HG03378 (cell line): ENCODE results near the gene PPM1H.

ENCODE experiments used
- ATAC-seq: cut with Tn5 transposase; IDR thresholded peaks from one replicate; pipeline ENCODE4 v1.9.1; 2021; ENCODE audit warnings: mild to moderate bottlenecking, moderate library complexity; ENCODE audit not compliant: unreplicated experiment

PPM1H gene

DNA sequence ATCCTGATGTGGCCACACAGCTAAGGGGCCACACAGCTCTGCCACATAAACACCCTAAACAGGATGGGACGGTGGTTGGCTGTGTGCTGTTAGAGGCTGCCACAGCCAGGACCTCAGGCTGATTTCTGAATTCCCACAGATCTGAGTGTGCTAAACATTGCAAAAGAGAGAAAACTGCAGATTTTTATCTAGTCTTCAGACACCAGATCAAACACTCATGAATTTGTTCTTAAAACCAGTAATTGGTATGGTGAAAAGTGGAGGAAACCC, 277.7 kb downstream of the PPM1H start:
- no peak for ATAC-seq

DNA sequence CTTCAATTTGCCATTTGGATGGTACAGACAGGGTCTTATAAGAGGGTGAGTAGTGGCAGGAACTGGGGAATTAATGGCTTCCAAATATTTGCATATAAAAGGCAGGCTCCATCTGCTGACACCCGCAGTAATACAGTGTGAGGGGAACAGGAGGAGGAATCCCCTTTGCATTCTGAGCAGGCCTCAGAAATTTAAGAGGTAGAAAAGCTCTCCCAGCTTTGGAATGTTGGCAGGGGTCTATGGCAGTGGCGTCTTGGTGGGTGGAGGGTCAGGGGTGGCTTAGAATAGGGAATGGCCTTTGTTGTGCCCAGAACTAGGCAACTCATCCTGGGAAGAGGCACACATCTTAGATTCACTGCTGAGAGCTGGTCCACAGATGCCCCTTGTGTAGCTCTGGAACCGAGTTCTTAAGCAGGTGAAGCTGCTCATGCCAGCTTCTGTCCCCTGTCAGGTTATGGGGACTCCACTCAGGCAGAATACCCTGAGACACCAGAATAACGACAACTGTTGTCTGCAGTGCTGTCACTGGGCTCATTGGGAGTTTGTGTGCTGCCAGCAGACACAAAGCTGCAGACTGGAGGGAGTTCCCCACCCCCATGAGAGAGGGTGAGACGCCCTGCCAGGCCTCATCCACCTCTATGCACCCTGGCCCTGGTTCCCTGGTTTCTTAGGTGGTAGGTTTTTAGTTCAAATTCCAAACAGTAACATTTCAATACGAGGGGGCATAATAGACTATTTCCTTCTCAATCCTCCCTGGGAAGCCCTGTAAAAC, 278.2 kb downstream of the PPM1H start:
- ATAC-seq = no peak

DNA sequence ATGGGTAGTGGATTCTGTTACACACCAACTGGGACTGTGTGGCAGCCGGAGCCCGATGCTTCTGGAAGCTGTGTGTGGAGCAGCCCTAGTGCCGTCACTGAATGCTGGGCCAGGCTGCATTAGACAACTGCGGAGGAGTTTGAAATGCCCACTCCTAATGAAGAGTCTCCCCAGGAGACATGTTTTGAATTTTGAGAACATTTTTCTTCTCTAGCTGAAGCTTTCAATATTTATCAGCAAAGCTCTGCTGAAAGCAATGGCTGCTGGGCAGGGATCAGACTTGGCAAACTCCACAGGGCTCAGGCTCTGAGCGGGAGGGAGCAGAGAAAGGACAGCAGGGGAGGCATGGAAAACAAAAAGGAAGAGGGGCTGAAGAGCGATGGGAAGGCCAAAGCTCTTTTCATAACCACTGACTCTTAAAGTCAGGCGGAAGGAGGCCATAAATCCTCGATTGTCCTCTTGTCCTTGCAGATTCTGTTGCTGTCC, 279.2 kb downstream of the PPM1H start:
- ATAC-seq = no peak

DNA sequence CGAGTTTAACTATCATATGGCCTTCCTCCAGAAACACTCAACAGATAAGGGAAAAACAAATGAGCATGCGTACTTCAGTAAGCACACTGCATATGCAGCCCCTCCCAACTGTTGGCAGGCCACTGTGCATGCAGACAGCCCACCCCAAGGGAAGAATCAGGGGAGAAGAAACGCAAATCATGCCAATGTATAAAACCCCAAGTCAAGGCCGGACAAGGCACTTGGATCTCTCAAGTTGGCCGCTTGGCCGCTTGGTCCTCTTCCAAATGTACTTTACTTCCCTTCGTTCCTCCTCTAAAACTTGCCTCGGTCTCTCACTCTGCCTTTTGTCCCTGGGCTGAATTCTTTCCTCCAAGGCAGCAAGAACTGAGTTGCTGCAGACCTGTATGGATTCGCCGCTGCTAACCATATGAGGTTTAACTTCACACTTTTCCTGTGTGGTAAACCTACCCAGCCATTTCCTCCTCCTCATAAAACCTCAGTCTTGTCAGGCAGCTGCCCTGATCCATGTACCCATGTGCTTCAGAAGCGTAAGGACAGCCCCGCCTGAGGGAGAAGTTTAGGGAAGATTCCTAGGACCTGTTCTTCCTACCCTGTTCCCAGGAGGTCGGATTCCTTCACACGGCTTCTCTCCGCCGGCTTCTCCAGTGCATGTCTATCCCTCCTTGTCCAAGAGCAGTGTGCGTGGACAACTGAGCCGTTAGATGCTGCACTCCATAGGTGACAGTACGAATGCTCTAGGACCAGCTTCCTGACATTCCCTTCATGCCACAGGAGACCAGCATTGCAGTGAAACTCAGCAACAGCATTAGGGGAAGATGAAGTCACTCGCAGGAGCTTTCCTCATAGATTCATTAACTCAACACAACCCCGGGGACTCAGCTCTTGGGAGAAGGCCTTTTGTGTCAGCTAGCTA, 280.4 kb downstream of the PPM1H start:
- no peak for ATAC-seq

DNA sequence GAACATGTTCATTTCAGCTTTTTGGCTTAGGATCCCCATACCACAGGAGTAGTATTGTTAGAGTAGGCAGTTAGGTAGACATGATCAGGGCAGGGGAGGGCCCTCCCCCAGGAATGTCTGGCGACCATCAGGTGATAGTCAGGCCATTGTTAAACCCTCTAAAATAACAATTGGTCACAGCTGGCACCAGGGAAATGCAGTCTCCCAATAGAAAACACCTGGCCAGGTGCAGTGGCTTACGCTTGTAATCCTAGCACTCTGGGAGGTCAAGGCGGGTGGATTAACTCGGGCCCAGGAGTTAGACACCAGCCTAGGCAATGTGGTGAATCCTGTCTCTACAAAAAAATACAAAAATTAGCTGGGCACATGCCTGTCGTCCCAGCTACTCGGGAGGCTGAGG, 281.2 kb downstream of the PPM1H start:
- no peak for ATAC-seq

DNA sequence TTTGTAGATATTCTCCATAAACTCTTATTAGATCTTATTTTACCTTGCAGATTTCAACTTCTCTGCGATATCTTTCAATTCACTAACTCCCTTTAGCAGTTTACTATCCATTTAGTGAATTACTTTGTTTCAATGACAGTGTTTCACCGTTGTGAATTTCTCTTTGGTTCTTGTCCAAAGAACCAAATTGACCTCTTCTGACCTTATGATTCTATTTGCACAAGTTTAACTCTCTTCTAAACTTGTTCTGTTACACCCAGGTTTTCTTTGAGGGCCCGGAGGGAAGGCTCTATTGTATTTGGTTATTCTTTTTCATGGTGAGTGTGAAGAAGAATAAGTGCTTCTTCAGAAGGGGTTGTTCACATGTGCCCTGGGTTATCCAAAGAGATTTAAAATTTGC, 281.6 kb downstream of the PPM1H start:
- no peak for ATAC-seq

DNA sequence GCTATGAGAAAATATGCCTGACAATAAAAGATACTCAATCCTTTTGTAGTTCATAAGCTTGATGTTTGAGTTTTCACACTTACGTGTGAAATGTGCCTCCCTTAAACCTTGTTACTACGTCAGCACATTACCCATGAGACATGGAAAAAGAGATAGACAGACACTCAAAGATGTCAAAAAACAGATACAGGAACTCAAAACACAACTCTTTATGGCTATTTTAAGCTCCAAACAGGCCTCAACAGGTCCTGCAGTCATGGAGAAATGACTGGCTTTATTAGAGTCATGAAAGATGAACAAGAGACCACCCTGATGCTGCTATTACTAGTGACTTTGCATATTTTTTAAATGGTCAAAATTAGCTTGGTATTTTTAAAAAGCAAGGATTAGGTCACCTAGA, 283.8 kb downstream of the PPM1H start:
- no peak for ATAC-seq

DNA sequence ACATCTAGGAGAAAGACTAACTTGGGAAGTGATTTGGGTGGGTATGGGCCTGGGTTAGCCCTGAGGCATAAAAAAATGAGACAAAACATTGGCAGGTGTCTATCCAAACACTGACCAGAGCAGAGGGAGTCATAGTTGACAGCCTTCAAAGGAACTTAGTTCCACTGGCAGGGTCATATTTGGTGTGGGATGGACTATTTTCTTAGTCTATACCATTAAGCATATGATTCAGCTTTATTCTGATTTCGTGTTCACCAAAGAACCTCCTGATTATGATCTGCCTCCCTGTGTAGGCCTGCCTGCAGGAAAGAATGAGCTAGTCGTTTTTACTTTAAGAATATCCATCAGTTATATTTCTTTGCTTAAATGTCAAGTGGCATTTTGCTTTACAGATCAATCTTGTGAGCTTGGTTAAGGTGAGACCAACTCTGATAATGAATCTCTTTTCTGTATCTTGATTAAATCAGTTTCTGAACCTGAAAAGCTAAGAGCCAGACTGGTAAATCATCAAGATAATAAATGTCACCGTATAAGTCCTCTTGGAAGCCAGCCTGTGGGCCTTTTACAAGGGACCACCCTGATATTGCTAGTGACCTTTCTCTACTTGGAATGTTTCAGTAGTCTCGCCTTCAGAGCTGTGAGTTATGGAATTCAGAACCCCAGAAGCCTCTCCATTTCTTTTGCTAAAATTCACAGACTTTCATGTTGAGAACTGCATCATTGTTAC, 285.4 kb downstream of the PPM1H start:
- ATAC-seq = no peak

DNA sequence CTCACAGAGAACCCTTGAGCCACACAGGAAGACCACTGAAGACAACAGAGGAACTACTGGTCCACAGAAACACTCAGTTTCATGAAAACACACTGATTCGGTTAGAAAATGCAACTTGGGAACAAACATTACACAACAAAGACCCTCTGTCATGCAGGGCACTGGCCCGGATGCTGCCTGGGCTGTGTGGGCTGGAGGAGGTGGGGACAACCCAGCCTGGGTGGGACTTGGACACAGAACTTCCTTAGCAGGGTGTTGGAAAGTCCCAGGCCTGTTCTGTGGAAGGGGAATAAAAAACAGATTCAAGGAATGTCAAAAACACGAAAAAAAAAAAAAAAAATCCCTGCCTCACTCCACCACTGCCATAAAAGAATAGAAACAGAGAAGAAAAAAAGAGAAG, 287.4 kb downstream of the PPM1H start:
- no peak for ATAC-seq

DNA sequence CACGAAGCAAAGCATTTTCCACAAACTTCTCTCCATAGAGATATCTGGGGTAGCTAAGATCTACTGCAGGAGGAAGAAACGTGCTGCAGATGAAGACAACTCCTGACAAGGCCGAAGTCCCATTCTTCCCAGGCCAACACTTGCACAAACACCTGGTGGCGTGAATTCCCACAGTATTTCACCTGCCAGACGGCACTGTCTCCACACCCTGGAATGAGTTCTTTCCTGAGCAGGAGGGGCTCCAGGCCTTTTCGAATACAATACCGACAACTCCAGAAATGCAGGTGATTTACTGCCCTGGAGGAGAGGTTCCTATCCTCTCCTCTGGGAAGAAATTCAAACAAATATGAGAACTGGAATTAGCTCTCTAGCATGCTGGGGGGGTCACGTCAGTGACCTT, 288.4 kb downstream of the PPM1H start:
- no peak for ATAC-seq

DNA sequence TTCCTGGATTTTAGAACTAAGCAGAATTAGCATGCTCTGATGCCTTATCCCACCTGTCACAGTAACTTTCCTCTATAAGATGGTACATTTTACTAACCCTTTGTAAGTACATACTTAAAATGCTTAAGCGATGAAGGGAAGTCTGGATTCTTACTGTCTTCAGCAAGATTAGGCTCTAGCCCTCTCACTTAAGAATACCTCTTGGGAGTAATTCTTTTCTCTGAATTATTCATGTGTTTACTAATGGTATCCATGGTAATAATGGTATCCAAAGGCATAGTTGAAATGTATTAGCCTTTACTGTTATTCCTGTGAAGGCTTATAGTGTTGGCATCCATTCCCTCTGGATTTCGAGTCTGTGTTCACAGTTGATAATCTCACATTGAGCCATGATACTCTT, 291.5 kb downstream of the PPM1H start:
- ATAC-seq = no peak

DNA sequence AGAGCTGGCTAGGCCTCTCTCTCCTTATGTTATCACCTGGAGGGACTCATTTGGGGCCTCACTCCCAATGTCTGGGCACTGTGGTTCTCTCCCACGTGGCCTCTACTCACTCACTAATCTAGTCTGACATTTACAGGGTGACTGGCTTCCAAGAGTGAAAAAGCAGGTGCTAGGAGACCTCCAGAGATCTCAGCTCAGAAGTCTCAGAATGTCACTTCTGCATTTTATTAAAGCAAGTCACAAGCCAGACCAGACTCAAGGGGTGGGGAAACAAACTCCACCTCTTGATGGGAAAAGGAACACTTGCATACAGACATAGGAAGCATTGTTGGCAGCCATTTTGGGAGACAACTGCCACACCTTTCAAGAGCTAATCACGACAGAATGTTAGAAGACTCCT, 292.5 kb downstream of the PPM1H start:
- ATAC-seq = no peak

DNA sequence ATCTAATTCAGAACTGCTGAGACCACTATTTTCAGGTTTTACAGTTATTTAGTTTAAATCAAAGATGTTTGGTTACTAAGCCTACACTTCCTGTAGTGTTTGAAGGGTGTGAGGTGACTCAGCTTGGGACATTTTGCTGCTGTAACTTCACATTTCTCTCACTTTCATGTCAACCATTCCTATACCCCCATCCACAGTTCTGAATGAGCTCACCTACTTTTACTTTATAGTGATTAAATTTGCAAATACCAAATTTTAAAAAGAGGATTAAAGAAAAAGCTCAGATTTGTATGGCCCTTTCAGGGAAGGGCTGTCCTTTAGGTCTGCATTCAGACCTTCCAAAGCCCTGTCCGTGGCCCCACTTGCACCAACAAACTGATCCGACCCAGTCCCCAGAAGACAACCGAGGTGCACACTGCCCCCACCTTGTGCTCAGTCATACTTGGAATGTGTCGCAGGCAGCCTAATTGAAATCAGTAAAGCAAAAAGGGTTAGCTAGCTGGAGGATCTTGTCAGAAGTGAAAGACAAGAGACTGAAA, 294.0 kb downstream of the PPM1H start:
- ATAC-seq = peak; percentile 96

DNA sequence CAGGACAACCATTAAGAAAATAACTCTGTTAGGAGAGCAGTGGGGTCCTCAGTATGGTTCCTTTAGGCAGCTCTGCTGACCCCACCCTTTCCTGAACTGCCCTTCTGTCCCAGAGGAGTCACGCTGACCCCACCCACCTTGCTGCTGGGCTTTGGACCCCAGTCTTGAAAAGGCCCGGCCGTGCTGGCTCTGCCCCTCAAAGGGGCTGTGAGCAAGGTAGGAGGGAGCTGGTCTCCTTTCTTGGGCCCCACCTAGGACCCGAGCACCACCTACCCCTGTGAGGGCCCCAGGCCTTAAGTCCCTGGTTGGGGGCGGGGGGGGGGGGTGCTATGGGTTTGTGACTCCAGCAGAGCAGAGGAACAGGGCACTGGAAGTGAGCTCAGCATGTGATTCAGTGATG, 297.3 kb downstream of the PPM1H start:
- no peak for ATAC-seq

DNA sequence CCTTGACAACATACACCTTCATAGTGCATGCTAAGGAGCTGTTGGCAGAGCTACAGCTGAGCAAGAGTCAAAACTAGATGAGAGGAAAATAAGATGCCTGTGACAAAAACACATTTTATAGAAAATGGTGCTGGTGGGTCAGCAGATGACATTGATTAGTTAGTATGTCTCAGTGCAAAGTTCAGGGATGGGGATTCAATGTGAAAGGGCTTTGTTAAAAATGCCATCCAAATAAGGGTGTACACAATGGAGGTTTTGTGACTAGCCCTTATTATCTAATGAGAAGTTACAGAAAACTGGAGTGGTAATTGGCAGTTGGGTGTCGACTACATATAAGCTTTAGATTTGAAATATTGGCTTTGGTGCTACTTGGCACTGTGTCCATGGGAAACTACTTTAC, 299.3 kb downstream of the PPM1H start:
- ATAC-seq = no peak

DNA sequence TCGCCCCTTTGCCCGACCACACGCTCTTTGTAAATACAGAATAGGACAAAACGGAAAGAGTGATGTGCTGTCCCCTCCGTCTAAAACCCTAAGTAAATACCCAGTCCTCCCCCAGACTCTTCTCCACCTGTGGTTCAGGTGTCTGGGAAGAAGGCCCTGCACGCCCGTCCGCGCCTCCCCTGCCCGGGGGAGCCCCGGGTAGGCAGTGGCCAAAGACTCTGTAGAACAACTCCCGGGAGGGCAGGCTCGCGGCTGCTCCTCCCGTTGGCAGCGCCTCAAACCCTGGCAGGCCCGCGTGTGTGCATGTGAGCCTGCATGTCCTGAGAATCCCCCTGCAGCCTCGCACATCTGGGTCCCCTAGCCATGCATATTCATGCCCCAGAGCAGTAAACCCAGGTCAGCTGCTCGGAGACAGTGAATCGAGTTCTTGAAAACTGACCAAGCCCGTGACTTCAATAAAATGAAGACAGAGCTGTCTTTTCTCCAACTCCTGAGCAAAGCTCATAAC, 302.5 kb downstream of the PPM1H start:
- ATAC-seq = peak; percentile 37

DNA sequence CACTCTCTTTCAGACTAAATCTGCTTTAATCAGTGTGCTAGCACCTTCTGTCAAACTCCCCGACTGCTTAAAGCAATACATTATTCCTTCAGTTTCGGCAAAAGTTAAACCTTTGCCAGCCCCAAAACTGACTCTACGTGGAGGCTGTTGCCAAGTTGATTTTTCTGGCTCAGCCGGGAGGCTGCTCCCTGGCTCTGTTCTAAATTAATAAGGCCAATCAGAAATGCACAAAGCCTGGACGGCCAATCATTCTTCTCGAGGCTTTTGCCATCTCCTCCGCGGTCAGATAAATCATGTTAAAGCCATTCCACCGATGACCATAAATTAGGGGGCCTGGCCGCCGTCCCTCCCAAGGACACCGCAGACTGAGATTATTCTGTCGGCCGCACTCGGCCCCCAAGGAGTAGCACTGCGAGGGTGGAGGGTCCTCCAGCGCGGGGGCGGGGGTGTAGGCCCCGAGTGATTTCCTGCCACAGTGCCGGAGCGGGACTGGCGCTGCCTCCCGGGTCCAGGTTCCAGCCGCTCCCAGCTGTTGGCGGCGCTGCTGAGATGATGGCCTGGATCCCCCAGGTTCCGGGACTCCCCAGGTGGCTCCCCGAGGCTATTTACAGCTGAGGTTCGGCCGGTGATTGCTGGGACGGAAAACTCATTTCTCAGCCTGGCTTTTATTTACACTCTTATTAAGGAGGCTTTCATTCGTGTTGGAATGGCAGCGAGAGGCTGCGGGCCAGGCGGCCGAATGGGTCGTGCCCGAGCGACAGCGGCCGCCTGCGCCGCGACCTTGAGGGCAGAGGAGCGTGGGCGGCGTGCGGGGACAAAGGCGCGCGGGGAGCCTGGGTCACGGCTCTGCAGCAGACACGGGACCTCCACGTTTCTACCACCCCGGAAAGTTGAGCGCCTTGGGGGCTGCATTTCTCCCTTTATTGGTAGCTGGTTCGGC, 303.2 kb downstream of the PPM1H start:
- ATAC-seq = peak; percentile 49

DNA sequence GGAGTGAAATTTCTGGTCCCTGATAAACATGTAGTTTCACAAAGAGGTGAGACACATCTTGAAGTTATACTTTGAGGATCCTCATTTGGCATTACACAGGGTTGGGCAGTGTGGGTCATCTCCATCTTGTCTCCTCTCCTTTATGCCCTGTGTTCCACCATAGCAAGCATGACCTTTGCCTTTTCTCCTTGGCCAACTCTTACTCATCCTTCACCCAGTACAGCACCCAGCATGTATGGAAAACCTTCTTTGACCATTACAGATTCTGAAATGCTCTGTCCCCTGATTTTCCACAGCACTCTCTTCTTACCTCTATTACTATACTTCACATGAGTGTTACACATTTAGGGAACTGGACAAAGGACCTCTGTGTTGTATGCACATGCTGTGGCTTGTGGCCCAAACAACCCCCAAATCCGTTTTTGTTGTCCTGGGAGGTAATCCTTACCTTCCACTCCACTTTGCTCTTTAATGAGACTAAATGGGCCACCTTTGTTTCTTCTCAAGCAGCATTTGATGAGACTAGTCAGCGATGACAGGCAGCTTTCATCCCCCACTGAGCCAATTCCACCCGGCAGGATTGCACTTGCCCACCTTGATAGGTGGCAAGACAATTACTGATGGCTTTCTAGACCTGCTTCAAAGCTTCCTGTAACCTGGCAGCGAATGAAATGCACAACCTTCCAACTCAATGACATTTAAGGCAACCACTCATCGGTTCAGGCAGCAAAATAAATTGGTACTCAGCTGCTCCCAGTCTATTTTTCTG, 304.8 kb downstream of the PPM1H start:
- ATAC-seq = no peak

DNA sequence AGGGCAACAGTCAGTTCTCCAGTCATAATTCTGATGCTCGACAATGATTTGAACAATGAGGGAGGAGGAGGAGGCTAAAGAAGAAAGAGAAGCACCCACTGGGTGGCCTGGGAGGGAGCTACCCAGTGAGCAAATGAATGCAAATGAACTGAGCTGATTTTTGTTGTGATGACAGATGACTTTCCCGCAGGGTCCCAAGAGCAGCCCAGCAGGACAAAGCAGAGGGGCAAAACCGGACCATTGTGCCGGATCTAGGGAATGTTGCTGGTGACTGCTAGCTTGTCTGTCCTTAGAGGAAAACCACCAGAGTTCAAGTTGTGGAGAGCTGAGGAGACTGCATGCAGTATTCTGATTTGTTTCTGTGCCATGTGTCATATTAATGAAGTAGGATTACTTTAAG, 305.5 kb downstream of the PPM1H start:
- no peak for ATAC-seq
